Measurements from ENCODE around the gene GMNN. TPM values are rescaled to one million over a fixed set of nuclear protein-coding genes. Genes with fewer than 3 reads are reported as not detected.
A peak's percentile ranks its signal among the peaks of the same experiment; 100 is the strongest.

Gene GMNN
- total RNA-seq, 1 donor from 2014 or later: 71.0 TPM

- Mint-ChIP-seq H3K27ac (no peak overlapping the region), H3K9me3 (no peaks in the 10 kb centered on the region), H3K27me3 (no peaks in the 10 kb centered on the region), H3K36me3 (ENCODE audit: low read depth) (no peaks in the 10 kb centered on the region), H3K4me1 (peaks cover 6% of the 10 kb centered on the region), H3K4me3 (no peak overlapping the region)
- intact Hi-C loops (cut with micrococcal nuclease): loop anchor here (1.0 to 2.0 kb wide), 2 partner anchors 46 to 184 kb away; no protein-coding TSS in a partner anchor
- no peak for DNase-seq
Measured at GRCh38 chr6:24766680-24767462, 7.9 kb upstream of the GMNN start.

GRCh38 chr6:24768361-24768760 is 6.4 kb upstream of the GMNN start:
- Mint-ChIP-seq H3K27me3 (no peaks in the 10 kb centered on the region), H3K4me3 (no peak overlapping the region), H3K9me3 (no peaks in the 10 kb centered on the region), H3K4me1 (peaks cover 4% of the 10 kb centered on the region), H3K27ac (no peak overlapping the region), H3K36me3 (ENCODE audit: low read depth) (no peaks in the 10 kb centered on the region)
- intact Hi-C loops (cut with micrococcal nuclease): no loop called here
- DNase-seq: no peak

GRCh38 chr6:24775520-24776058 is 852 bp downstream of the GMNN start:
- Mint-ChIP-seq H3K27ac (peak overlapping the region; percentile 99), H3K9me3 (no peaks in the 10 kb centered on the region), H3K27me3 (no peaks in the 10 kb centered on the region), H3K4me3 (peak overlapping the region; percentile 99), H3K4me1 (peaks cover 37% of the 10 kb centered on the region), H3K36me3 (ENCODE audit: low read depth) (peaks cover 30% of the 10 kb centered on the region)
- no peak for DNase-seq
- intact Hi-C loops (cut with micrococcal nuclease): loop anchor here (1.0 to 5.0 kb wide), 5 partner anchors 13 to 297 kb away; partner anchors contain the start of genes ACOT13, RIPOR2 and TDP2

GRCh38 chr6:24777227-24777626 is 2.5 kb downstream of the GMNN start:
- H3K27ac Mint-ChIP-seq: no peak overlapping the region
- H3K9me3 Mint-ChIP-seq: no peaks in the 10 kb centered on the region

DNA sequence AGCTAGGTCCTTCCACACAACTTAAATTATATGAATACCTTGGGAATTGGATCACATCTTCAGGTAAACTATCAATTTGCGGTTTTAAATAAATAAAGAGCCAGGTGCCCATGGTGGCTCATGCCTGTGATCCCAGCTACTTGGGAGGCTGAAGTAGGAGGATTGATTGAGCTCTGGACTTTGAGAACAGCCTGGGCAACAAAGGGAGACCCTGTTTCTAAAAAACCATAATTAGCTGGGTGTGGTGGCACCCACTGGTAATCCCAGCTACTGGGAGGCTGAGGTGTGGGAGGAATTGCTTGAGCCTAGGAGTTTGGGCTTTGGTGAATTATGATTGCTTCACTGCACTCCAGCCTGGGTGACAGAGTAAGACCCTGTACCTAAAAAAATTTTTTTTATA is 3.4 kb downstream of the GMNN start:
- no peaks in the 10 kb centered on the region for H3K9me3 Mint-ChIP-seq
- no peak for DNase-seq
- no peak overlapping the region for H3K27ac Mint-ChIP-seq
- H3K36me3 Mint-ChIP-seq (ENCODE audit: low read depth): peaks cover 47% of the 10 kb centered on the region
- H3K27me3 Mint-ChIP-seq: no peaks in the 10 kb centered on the region
- H3K4me1 Mint-ChIP-seq: peaks cover 43% of the 10 kb centered on the region
- intact Hi-C loops (cut with micrococcal nuclease): loop anchor here (5.0 kb wide), 3 partner anchors 159 to 294 kb away; partner anchors contain the start of gene RIPOR2
- peak overlapping the region; percentile 55 for H3K4me3 Mint-ChIP-seq

More at GRCh38 chr6:24777227-24777626, 2.5 kb downstream of the GMNN start:
- H3K4me1 Mint-ChIP-seq: peaks cover 39% of the 10 kb centered on the region
- intact Hi-C loops (cut with micrococcal nuclease): loop anchor here (5.0 kb wide), 3 partner anchors 160 to 295 kb away; partner anchors contain the start of gene RIPOR2
- H3K4me3 Mint-ChIP-seq: peak overlapping the region; percentile 55
- no peaks in the 10 kb centered on the region for H3K27me3 Mint-ChIP-seq
- no peak for DNase-seq
- H3K36me3 Mint-ChIP-seq (ENCODE audit: low read depth): peaks cover 43% of the 10 kb centered on the region

DNA sequence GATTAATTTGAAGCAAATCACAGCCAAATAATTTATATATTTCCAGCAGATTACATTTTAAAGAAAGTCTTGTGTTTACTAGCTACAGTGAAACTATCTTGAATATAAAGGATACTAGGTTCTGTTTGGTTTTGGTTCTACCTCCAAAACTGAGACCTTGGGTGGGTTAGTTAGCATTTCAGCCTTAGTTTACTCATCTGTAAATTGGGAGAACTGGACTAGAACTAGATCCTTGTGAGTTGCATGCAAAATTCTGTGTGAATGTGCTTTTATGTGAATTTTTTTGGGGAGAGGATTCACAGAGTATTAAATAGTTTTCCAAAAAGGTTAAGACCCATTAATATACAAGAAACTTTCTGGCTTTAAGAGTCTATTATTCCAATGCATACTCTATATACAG is 4.1 kb downstream of the GMNN start:
- Mint-ChIP-seq H3K4me1 (peaks cover 43% of the 10 kb centered on the region), H3K27ac (no peak overlapping the region), H3K27me3 (no peaks in the 10 kb centered on the region), H3K36me3 (ENCODE audit: low read depth) (peaks cover 52% of the 10 kb centered on the region), H3K9me3 (no peaks in the 10 kb centered on the region), H3K4me3 (peak overlapping the region; percentile 39)
- DNase-seq: no peak
- intact Hi-C loops (cut with micrococcal nuclease): loop anchor here (5.0 kb wide), 3 partner anchors 158 to 293 kb away; partner anchors contain the start of gene RIPOR2

DNA sequence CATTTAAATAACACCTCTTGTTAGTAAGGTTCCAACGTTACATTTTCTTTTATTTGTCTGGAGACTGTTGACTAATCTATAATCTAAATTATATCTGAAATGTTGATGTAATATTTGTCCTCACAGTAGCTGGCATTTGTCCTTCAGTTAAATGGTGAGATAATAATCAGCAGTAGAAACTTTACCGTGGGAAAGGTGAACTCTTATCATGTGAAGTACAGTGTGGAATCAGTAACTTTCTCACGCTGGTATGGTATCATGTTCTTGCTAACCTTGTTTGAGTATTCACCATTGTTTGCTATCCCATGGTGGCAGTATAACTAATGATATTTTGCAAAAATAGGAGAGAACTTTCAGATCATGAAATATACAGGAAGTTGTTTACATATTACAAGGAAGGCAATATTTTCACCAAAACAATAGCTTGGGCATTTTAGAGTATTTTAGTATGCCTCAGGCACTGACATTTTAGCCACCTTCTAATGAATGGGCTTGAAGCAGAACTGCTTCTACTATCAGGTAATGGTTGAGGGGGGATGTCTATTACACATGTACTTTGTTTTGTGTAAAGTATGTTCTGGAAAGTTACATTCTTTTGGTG is 4.8 kb downstream of the GMNN start:
- Mint-ChIP-seq H3K36me3 (ENCODE audit: low read depth) (peaks cover 57% of the 10 kb centered on the region), H3K4me3 (peak overlapping the region; percentile 59), H3K27me3 (no peaks in the 10 kb centered on the region), H3K27ac (peak overlapping the region; percentile 15), H3K4me1 (peaks cover 42% of the 10 kb centered on the region), H3K9me3 (no peaks in the 10 kb centered on the region)
- no peak for DNase-seq
- intact Hi-C loops (cut with micrococcal nuclease): loop anchor here (5.0 kb wide), 3 partner anchors 158 to 293 kb away; partner anchors contain the start of gene RIPOR2

- H3K27me3 Mint-ChIP-seq: no peaks in the 10 kb centered on the region
- DNase-seq: no peak
- H3K36me3 Mint-ChIP-seq (ENCODE audit: low read depth): peaks cover 59% of the 10 kb centered on the region
- H3K9me3 Mint-ChIP-seq: no peaks in the 10 kb centered on the region
- no peak overlapping the region for H3K4me3 Mint-ChIP-seq
- H3K4me1 Mint-ChIP-seq: peaks cover 41% of the 10 kb centered on the region
- H3K27ac Mint-ChIP-seq: no peak overlapping the region
- intact Hi-C loops (cut with micrococcal nuclease): no loop called here
Measured at GRCh38 chr6:24780206-24780605, 5.5 kb downstream of the GMNN start.

DNA sequence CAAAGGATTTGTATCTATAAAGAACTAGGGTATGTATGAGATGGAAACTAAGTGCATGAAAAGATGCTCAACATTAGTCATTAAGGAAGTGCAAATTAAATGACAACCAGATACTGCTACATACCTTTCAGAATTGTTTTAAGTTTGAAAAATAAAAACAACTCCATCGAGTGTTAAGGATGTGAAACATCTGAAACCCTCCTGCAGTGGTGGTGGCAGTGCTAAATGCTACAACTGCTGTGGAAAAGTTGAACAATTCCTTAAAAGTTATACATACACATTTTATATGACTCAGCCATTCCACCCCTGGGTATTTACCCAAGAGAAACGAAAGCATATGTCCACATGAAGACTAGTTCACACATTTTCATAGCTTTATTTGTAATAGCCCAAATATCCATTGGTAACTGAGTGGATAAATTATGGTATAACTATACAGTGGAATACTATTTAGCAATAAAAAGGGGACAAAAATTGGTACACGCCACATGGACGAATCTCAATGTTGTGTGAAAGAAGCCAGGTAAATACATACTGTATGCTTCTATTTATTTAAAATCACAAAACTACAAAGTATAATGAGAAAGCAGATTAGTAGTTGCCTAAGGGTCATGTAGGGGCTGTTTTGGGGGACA is 13.4 kb downstream of the GMNN start:
- Mint-ChIP-seq H3K27ac (peak overlapping the region; percentile 88), H3K9me3 (peaks cover 3% of the 10 kb centered on the region), H3K36me3 (ENCODE audit: low read depth) (peaks cover 46% of the 10 kb centered on the region), H3K27me3 (no peaks in the 10 kb centered on the region), H3K4me3 (no peak overlapping the region), H3K4me1 (peaks cover 12% of the 10 kb centered on the region)
- DNase-seq: no peak
- intact Hi-C loops (cut with micrococcal nuclease): loop anchor here (1.0 kb wide), 1 partner anchor 13 kb away; no protein-coding TSS in a partner anchor

DNA sequence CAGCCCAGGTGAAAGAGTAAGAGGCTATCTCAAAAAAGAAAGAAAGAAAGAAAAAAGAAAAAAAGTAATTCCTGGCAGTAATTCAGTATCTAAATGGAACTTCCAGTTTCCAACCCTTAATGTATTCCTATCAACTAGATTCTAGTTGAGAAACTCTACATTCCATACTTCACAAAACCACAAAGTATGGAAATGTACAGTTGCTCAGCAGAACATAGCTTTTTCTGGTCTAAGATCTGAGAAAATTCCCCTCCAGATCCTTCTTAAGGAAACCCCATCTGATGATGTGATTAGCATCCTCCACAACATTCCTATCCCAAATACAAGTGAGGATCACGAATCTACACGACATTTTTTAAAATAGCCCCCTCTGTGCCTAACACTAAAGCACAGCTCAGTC is 20.4 kb downstream of the GMNN start:
- H3K27ac Mint-ChIP-seq: no peak overlapping the region
- peaks cover 4% of the 10 kb centered on the region for H3K36me3 Mint-ChIP-seq (ENCODE audit: low read depth)
- no peak overlapping the region for H3K4me3 Mint-ChIP-seq
- no peaks in the 10 kb centered on the region for H3K9me3 Mint-ChIP-seq
- DNase-seq: no peak
- intact Hi-C loops (cut with micrococcal nuclease): no loop called here
- peaks cover 19% of the 10 kb centered on the region for H3K4me1 Mint-ChIP-seq
- H3K27me3 Mint-ChIP-seq: no peaks in the 10 kb centered on the region

DNA sequence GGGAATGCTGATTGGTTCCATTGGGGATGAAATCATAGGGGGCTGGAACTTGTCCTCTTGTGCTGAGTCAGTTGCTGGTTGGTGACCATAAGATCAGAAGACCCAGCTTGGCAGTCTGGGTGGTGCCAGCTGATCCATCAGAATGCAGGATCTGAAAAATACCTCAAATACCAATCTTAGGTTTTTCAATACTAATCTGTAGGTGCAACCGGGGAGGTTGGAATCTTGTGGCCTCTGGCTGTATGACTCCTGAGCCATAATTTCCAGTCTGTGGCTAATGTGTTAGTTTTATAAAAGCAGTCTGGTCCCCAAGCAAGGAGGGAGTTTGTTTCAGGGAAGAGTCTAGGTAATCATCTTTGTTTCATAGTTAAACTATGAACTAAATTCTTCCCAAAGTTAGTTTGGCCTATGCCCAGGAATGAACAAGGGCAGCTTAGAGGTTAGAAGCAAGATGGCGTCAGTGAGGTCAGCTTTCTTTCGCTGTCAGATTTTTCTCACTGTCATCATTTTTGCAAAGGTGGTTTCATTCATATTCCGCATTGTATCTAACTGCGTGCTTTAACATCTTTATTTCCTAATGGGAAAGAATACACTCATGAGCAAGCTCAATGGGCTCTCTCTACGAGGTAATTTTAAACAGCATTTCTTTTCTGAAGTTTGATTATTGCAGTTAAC is 22.0 kb downstream of the GMNN start:
- peaks cover 9% of the 10 kb centered on the region for H3K36me3 Mint-ChIP-seq (ENCODE audit: low read depth)
- peak overlapping the region; percentile 9 for H3K27ac Mint-ChIP-seq
- no peak overlapping the region for H3K4me3 Mint-ChIP-seq
- H3K9me3 Mint-ChIP-seq: no peaks in the 10 kb centered on the region
- no peak for DNase-seq
- H3K4me1 Mint-ChIP-seq: peaks cover 19% of the 10 kb centered on the region
- intact Hi-C loops (cut with micrococcal nuclease): no loop called here
- H3K27me3 Mint-ChIP-seq: no peaks in the 10 kb centered on the region

DNA sequence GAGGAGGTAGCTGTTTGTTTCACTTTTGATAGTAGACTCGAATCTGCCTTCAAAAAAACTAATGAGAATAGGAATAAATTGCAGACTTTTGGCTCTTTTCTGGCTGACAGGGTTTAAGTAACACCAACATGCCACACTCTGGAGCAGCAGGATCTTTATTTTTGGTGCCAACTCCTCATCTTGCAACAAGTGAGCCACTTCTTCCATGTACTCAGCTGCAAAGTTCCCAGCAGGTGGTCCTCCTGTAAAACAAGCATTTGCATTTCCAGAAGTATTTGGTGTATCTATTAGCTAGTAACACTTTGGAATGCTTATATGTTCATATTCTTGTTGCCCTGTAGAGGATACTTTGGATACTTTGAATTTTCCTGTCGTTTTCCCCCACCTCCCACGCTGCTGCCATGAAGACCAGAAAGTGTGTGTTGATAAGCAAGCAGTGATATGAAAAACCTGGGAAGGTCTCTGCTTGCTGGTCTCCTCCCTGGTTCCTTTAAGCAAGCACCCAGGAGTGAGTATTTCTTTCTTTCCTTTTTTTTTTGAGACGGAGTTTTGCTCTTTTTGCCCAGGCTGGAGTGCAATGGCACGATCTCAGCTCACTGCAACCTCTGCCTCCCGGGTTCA is 23.0 kb downstream of the GMNN start:
- no peak overlapping the region for H3K4me3 Mint-ChIP-seq
- H3K27me3 Mint-ChIP-seq: no peaks in the 10 kb centered on the region
- no peak for DNase-seq

More for the DNA sequence above, 23.0 kb downstream of the GMNN start:
- Mint-ChIP-seq H3K27ac (no peak overlapping the region), H3K36me3 (ENCODE audit: low read depth) (peaks cover 14% of the 10 kb centered on the region), H3K4me1 (peaks cover 19% of the 10 kb centered on the region), H3K9me3 (no peaks in the 10 kb centered on the region)
- intact Hi-C loops (cut with micrococcal nuclease): no loop called here

All from activated CD4-positive, alpha-beta T cell treated with anti-CD3 and anti-CD28 coated beads, Interleukin-2, amount 10 ng/mL, durations not matched to agents 24 days and 14 days (primary cell).